Measurements from ENCODE around the gene FHIP1B.

DNA sequence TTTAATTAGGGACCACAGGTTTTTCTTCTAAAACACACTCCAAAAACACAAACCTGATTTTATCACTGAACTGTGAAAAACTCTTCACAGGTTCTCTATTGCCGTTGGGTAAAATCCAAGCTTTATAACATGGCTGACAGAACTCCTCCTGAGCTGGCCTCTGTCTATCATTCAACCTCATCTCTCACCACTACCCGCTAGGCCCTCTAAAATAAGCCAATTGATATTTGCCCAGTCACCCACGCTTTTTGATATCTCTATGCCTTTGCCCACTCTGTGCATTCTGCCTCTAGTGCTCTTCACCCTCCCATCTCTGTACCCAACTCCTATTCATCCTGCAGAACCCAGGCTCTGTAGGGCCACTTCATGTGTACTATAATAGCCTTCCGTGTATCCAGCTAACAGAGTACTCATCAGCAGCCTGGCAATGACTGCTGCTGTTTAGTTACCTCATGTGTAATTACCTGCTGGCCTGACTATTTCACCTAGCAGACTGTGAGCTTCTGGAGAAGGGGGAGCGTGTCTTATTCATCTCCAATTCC, 3.4 kb upstream of the FHIP1B start:
- TF ChIP-seq, protein P1, sequence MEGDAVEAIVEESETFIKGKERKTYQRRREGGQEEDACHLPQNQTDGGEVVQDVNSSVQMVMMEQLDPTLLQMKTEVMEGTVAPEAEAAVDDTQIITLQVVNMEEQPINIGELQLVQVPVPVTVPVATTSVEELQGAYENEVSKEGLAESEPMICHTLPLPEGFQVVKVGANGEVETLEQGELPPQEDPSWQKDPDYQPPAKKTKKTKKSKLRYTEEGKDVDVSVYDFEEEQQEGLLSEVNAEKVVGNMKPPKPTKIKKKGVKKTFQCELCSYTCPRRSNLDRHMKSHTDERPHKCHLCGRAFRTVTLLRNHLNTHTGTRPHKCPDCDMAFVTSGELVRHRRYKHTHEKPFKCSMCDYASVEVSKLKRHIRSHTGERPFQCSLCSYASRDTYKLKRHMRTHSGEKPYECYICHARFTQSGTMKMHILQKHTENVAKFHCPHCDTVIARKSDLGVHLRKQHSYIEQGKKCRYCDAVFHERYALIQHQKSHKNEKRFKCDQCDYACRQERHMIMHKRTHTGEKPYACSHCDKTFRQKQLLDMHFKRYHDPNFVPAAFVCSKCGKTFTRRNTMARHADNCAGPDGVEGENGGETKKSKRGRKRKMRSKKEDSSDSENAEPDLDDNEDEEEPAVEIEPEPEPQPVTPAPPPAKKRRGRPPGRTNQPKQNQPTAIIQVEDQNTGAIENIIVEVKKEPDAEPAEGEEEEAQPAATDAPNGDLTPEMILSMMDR (IDR thresholded peaks at IDR 0.05), result no peak
- no peak for TF ChIP-seq POLR2A (IDR thresholded peaks at IDR 0.05)

Measured in vagina (tissue), 2 donors.